Testis (tissue), 3 donors: Measurements from ENCODE around the gene PDK1. TPM values are rescaled to one million over a fixed set of nuclear protein-coding genes. Genes with fewer than 3 reads are reported as not detected.
"Not testable (repeated sequence)": the region's sequence is repeated elsewhere in the genome, so short reads cannot be mapped to it uniquely, and the experiment has no call there.

ENCODE experiments used
- DNase-seq: peaks from one replicate; pipeline ENCODE4 v3.0.0-alpha.2; 2019
- H3K27ac ChIP-seq, 2 donors: fragments of 200-600 bp; sonication (generic); one replicate each; pipeline ENCODE4 v1.5.1; 2019
- H3K27me3 ChIP-seq: fragments of 200-600 bp; sonication (generic); one replicate; pipeline ENCODE4 v1.5.1; 2019
- H3K36me3 ChIP-seq: fragments of 200-600 bp; sonication (generic); one replicate; pipeline ENCODE4 v1.5.1; 2017; ENCODE audit warnings: low read depth; ENCODE audit errors: missing control alignments
- H3K4me1 ChIP-seq: fragments of 200-600 bp; sonication (generic); one replicate; pipeline ENCODE4 v1.5.1; 2019
- H3K4me3 ChIP-seq, 2 donors: fragments of 200-600 bp; sonication (generic); one replicate each; pipeline ENCODE4 v1.5.1; 2017 to 2019
- H3K9me3 ChIP-seq: fragments of 200-600 bp; sonication (generic); one replicate; pipeline ENCODE4 v1.5.1; 2017
- POLR2A ChIP-seq: fragments of 450-650 bp; IDR thresholded peaks from one replicate; pipeline ENCODE4 v1.6.1; 2017; ENCODE audit warnings: antibody characterized with exemption, mild to moderate bottlenecking, moderate library complexity
- WGBS, 2 donors: methylation state at CpG; one replicate each; pipeline ENCODE4 v1.1.5; 2018; 5-methylcytosine and 5-hydroxymethylcytosine counted together
- intact Hi-C: fragments of 100-400 bp; cut with DNase I; formaldehyde crosslinking; loops from one replicate; pipeline ENCODE4 v1.15.1; 2023; ENCODE audit warnings: low total_unique reads
- polyA plus RNA-seq: library from polyadenylated mRNA; stranded (reverse); fragments of 350-450 nt; fragmentation: Illumina TruSeq; extraction: RNeasy Lipid Tissue Mini Kit (QIAGEN cat#74804); gene quantifications from one replicate; pipeline ENCODE4 v1.2.3, GENCODE V29; 2014; ENCODE audit warnings: low read depth, low replicate concordance; ENCODE audit not compliant: insufficient read depth
- total RNA-seq, 2 donors: library from RNA; depleted of rRNA; stranded (reverse); fragments of >200 nt; gene quantifications; one replicate each; pipeline ENCODE4 v1.2.3, GENCODE V29; 2016
- TF ChIP-seq, protein P1 (sequence below), 3 experiments: fragments of 450-650 bp in 2 of 3; fragments of 200-600 bp in 1 of 3; sonication (generic) in 1 of 3; IDR thresholded peaks; one replicate each; pipeline ENCODE4 v1.5.1; 2016 to 2019; ENCODE audit warnings: antibody characterized with exemption in 3 of 3, mild to moderate bottlenecking in 2 of 3, moderate library complexity in 1 of 3

Gene PDK1
- total and polyA plus RNA-seq, 3 donors from 2014 or later = 13.4 to 28.7 (median 18.7) TPM

GRCh38 chr2:172580544-172580943 lies 24.7 kb downstream of the PDK1 start:
- Histone ChIP-seq H3K4me3 (no peak overlapping the region), H3K27me3 (no peaks in the 10 kb centered on the region), H3K27ac (no peak overlapping the region), H3K36me3 (no peaks in the 10 kb centered on the region), H3K4me1 (no peaks in the 10 kb centered on the region), H3K9me3 (no peaks in the 10 kb centered on the region)
- intact Hi-C loops = no loop called here
- TF ChIP-seq, protein P1, sequence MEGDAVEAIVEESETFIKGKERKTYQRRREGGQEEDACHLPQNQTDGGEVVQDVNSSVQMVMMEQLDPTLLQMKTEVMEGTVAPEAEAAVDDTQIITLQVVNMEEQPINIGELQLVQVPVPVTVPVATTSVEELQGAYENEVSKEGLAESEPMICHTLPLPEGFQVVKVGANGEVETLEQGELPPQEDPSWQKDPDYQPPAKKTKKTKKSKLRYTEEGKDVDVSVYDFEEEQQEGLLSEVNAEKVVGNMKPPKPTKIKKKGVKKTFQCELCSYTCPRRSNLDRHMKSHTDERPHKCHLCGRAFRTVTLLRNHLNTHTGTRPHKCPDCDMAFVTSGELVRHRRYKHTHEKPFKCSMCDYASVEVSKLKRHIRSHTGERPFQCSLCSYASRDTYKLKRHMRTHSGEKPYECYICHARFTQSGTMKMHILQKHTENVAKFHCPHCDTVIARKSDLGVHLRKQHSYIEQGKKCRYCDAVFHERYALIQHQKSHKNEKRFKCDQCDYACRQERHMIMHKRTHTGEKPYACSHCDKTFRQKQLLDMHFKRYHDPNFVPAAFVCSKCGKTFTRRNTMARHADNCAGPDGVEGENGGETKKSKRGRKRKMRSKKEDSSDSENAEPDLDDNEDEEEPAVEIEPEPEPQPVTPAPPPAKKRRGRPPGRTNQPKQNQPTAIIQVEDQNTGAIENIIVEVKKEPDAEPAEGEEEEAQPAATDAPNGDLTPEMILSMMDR (IDR thresholded peaks at IDR 0.05) = no peak
- TF ChIP-seq POLR2A = no peak
- DNase-seq = no peak

GRCh38 chr2:172582656-172583055 lies 26.8 kb downstream of the PDK1 start:
- H3K9me3 ChIP-seq = no peaks in the 10 kb centered on the region
- 92 to 95% methylated on average over 1 of the region's 1 CpG for WGBS, 2 donors
- intact Hi-C loops = no loop called here
- no peak overlapping the region for H3K27ac ChIP-seq
- TF ChIP-seq, protein P1 (IDR thresholded peaks at IDR 0.05) = no peak
- TF ChIP-seq POLR2A = no peak
- no peak for DNase-seq
- no peaks in the 10 kb centered on the region for H3K4me1 ChIP-seq
- no peaks in the 10 kb centered on the region for H3K27me3 ChIP-seq
- H3K4me3 ChIP-seq = no peak overlapping the region
- no peaks in the 10 kb centered on the region for H3K36me3 ChIP-seq

DNA sequence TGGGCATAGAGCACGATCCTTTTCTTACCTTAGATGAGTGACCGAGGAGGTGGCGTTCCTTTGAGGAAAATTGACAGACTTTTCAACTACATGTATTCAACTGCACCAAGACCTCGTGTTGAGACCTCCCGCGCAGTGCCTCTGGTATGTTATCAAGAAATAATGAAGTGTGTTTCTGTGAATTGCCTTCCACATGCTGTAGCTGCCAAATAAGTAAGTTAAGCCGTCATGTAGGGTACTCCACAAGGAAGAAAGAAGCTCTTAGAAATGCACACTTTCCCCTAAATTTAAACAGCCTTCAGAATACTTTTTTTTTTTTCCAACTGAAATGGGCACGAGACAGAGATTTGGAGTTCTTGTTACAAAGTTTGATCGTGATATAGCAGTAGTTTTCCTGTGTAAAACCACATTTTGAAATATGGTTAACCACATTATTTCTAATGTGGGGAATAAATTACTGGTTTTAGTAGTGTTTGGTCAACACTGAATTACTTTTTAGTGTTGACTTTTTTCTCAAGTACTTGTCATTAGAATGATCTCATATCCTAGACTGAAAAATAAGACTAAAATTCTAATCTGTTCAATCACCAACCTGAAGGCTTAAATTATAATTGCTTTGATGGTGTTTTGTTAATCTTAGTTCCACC lies 30.5 kb downstream of the PDK1 start:
- H3K36me3 ChIP-seq = no peaks in the 10 kb centered on the region
- H3K9me3 ChIP-seq = no peaks in the 10 kb centered on the region
- 90% methylated on average over 9 of the region's 9 CpGs for WGBS, 2 donors
- no peak for TF ChIP-seq POLR2A
- TF ChIP-seq, protein P1 (IDR thresholded peaks at IDR 0.05) = no peak
- H3K4me3 ChIP-seq = no peak overlapping the region
- intact Hi-C loops = no loop called here
- no peaks in the 10 kb centered on the region for H3K27me3 ChIP-seq
- DNase-seq = no peak
- no peaks in the 10 kb centered on the region for H3K4me1 ChIP-seq
- H3K27ac ChIP-seq = no peak overlapping the region

GRCh38 chr2:172587231-172587630 lies 31.3 kb downstream of the PDK1 start:
- H3K36me3 ChIP-seq, DNase-seq, H3K4me3 ChIP-seq, H3K9me3 ChIP-seq, H3K27me3 ChIP-seq, intact Hi-C loops, H3K27ac ChIP-seq, H3K4me1 ChIP-seq: not testable (repeated sequence)
- 95% methylated on average over 9 of the region's 9 CpGs for WGBS, 2 donors

DNA sequence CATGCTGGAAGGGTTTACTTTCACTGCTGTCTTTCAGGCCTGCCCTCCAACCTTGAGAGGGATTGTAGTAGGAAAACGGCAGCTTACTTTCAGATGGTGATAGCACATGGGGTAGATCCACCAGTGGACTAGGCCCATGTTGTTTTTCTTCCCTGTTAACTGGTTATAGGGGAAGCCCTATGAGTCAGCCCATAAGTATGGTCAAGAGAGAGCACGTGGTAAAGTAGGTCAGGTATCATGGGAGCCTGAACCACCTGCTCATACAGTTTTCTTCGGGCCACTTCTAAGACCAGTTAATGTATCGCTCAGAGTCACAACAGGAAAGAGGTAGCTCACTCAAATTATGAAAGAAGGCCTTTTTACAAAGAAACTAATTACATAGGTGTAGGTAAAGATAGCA lies 33.0 kb downstream of the PDK1 start:
- intact Hi-C loops = no loop called here
- DNase-seq = no peak
- WGBS, 2 donors = 84 to 89% methylated on average over 4 of the region's 4 CpGs
- no peaks in the 10 kb centered on the region for H3K36me3 ChIP-seq
- H3K4me3 ChIP-seq = no peak overlapping the region
- H3K27ac ChIP-seq = no peak overlapping the region
- no peaks in the 10 kb centered on the region for H3K27me3 ChIP-seq
- TF ChIP-seq POLR2A = no peak
- TF ChIP-seq, protein P1 (IDR thresholded peaks at IDR 0.05) = no peak
- H3K4me1 ChIP-seq = no peaks in the 10 kb centered on the region
- H3K9me3 ChIP-seq = no peaks in the 10 kb centered on the region

GRCh38 chr2:172591386-172591785 lies 35.5 kb downstream of the PDK1 start:
- WGBS, 2 donors = 92 to 95% methylated on average over 4 of the region's 4 CpGs
- intact Hi-C loops, H3K27ac ChIP-seq, DNase-seq, H3K9me3 ChIP-seq, H3K4me3 ChIP-seq, H3K36me3 ChIP-seq, H3K27me3 ChIP-seq, H3K4me1 ChIP-seq: not testable (repeated sequence)

DNA sequence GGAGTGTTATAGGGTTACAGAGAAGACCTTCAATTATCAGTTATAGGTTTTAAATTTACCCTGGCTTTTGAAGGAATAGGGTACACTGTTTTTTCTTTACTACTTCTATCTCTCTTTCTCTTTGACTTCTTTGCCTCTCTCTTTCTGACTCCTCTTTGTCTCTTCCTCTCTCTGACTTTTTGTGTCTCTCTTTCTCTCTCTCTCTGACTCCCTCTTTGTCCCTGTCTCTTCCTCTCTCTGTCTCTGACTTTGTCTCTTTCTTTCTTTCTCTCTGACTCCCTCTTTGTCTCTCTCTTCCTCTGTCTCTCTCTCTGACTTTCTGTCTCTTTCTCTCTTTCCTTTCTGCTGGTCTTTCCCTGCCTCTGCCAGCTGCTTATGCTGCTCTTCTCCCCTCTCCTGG lies 36.3 kb downstream of the PDK1 start:
- H3K36me3 ChIP-seq, intact Hi-C loops, DNase-seq: not testable (repeated sequence)

More for the DNA sequence above, 36.3 kb downstream of the PDK1 start:
- not testable (repeated sequence) for H3K4me3 ChIP-seq, H3K4me1 ChIP-seq, H3K27me3 ChIP-seq, H3K9me3 ChIP-seq, H3K27ac ChIP-seq
